HUES48 (cell line): Measurements from ENCODE around the gene TMEM184B.

Experiments used
- H3K27ac ChIP-seq: one replicate; pipeline ENCODE4 v1.7.0; 2013; ENCODE audit warnings: low read depth, low read length, inconsistent platforms
- H3K27me3 ChIP-seq: 2 replicates; pipeline ENCODE4 v1.6.1; 2013; ENCODE audit warnings: mild to moderate bottlenecking, low read length; ENCODE audit not compliant: control insufficient read depth, insufficient read depth
- H3K36me3 ChIP-seq: 2 replicates; pipeline ENCODE4 v1.6.1; 2013; ENCODE audit warnings: low read length; ENCODE audit not compliant: control insufficient read depth, insufficient read depth
- H3K4me1 ChIP-seq: 2 replicates; pipeline ENCODE4 v1.6.1; 2013; ENCODE audit warnings: mild to moderate bottlenecking, low read length; ENCODE audit not compliant: control insufficient read depth, insufficient read depth
- H3K4me3 ChIP-seq: 2 replicates; pipeline ENCODE4 v1.5.1; 2013; ENCODE audit warnings: mild to moderate bottlenecking, low read depth, low read length
- H3K9ac ChIP-seq: 2 replicates; pipeline ENCODE4 v1.6.1; 2013; ENCODE audit warnings: mild to moderate bottlenecking, low read depth, low read length, moderate library complexity
- H3K9me3 ChIP-seq: 2 replicates; pipeline ENCODE4 v1.6.1; 2013; ENCODE audit warnings: low read length; ENCODE audit not compliant: control insufficient read depth, insufficient read depth

The TMEM184B gene

DNA sequence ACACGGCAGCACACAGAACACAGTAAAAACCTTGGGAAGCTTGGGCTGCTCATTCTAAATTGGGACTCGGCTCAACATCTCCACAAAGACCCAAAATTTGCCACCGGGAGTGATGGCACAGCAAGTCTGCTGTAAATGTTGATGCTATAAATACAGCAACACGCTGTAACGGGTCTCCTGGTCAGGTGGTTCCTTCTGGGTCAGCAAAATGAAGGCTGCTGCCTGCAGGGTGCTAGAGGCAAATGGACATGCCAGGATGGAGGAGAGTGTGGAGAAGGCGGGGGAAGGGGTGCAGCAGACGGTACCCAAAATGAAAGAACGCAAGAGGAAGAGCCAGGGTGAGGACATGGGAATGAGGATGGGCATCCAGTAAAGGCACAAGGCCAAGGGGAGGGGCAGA lies 40.6 kb downstream of the TMEM184B start:
- Histone ChIP-seq H3K9ac (no peak overlapping the region), H3K4me1 (no peaks in the 10 kb centered on the region), H3K36me3 (peaks cover 86% of the 10 kb centered on the region), H3K27me3 (no peaks in the 10 kb centered on the region), H3K27ac (no peak overlapping the region), H3K9me3 (no peaks in the 10 kb centered on the region), H3K4me3 (no peak overlapping the region)

DNA sequence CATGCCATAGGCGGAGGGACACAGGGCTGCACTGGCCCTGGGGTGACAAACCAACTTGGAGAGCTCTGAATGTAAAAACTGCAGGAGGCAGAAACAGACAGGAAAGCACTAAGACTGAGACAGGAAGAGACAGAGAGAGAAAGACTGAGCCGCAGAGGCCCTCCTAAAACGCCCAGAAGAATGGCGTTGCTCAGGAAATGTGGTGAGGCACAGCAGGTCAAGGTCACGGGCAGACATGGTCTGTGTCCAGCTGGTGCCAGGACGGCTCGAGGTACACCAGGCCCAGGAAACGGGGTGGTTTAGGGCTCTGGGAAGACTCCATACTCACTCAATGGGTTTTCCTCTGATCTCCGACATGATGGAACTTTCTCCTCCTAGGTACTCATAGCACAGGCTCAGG lies 41.9 kb downstream of the TMEM184B start:
- no peaks in the 10 kb centered on the region for H3K9me3 ChIP-seq
- H3K4me3 ChIP-seq, result no peak overlapping the region
- peaks cover 85% of the 10 kb centered on the region for H3K36me3 ChIP-seq
- no peaks in the 10 kb centered on the region for H3K27me3 ChIP-seq
- H3K27ac ChIP-seq, result no peak overlapping the region
- no peak overlapping the region for H3K9ac ChIP-seq
- no peaks in the 10 kb centered on the region for H3K4me1 ChIP-seq

DNA sequence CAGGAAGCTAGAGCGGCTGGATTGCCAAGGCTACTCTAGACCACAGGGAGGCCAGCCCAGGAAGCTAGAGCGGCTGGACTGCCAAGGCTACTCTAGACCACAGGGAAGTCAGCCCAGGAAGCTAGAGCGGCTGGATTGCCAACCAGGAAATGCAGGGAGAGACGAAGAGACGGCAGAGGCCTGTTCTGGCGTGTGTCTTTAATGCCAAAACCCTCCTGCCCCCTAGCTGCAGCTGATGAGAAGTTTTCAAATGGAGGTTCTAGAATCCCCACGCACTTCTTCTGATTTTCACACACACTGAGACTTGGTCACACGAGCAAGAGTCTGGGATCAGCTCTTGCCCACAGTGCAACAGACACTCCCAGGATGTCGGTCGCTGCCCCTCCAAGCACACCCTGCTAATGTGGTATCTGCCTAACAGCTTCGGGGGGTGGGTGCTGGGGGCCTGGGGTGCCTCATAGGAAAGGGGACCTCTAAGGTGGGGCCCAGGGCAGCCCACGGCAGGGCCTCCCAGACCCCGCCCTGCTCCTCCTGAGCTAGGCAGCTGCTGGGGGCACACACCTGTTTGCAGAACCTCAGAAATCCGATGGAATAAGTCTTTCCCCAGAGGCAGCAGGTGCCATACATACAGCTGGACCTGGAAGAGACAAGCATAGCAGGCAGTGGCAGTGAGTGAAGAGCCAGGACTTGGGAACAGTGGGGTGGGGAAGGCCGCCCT lies 42.5 kb downstream of the TMEM184B start:
- H3K4me3 ChIP-seq, result no peak overlapping the region
- no peaks in the 10 kb centered on the region for H3K27me3 ChIP-seq
- H3K9me3 ChIP-seq, result no peaks in the 10 kb centered on the region
- peaks cover 86% of the 10 kb centered on the region for H3K36me3 ChIP-seq
- no peak overlapping the region for H3K9ac ChIP-seq
- no peaks in the 10 kb centered on the region for H3K4me1 ChIP-seq
- H3K27ac ChIP-seq, result no peak overlapping the region

DNA sequence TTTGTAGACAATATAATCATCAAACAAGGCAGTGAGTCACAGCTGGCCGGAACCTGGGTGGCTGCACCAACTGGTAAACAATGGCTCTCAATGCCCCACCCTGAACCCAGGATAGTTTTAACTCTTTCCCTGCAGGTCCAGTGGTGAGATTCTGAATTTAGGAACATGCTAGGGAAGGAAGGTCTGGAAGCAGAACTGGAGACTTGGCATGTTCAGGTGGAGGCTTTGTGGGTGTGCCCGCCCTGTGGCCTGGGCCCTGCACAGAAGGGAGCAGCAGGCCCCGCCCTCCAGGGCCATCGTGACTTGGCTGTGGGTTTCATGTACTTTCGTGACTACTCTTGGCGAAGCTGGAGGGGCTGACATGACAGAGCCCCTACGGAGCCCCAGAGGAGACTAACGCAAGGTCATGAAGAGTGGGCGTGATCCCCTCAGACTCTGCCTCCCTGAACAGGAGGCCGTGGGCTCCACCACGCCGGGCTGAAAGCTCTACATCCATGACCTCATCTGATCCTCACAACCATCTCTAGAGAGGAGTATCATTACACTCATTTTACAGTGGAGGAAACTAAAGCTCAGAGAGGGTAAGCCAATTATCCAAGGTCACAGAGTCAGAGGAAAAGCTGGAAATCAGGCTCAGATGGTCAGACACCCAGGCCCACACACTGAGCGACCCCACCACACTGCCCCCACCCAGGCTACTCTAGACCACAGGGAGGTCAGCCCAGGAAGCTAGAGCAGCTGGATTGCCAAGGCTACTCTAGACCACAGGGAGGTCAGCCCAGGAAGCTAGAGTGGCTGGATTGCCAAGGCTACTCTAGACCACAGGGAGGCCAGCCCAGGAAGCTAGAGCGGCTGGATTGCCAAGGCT lies 43.7 kb downstream of the TMEM184B start:
- Histone ChIP-seq H3K36me3 (peaks cover 84% of the 10 kb centered on the region), H3K4me1 (no peaks in the 10 kb centered on the region), H3K4me3 (no peak overlapping the region), H3K27ac (no peak overlapping the region), H3K9me3 (no peaks in the 10 kb centered on the region), H3K27me3 (no peaks in the 10 kb centered on the region), H3K9ac (no peak overlapping the region)

DNA sequence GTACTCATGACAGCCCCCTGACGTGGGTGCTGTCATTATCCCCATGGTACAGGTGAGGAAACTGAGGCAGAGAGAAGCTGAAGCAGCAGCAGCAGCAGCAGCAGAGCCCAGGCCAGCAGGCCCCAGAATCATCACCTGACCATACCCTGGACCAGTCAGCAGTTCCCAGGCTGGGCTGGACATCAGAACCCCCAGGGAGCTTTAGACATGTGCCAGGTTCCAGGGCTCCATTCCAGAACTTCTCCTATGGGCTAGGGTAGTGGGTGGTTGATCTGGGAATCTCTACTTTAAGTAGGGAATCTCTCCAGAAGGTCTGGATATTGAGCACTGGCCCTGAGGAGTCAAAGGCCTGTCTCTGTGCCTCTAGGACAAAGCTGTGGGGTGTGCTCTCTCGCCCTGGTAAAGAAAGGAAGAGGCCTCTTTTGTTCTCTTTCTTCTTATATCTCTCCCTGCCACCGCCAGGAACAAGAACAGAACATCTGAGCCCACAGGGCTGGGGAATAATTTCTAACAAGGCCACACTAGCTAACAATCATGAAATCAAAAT lies 44.4 kb downstream of the TMEM184B start:
- Histone ChIP-seq H3K4me3 (no peak overlapping the region), H3K27ac (no peak overlapping the region), H3K9ac (no peak overlapping the region), H3K27me3 (no peaks in the 10 kb centered on the region), H3K9me3 (no peaks in the 10 kb centered on the region), H3K4me1 (no peaks in the 10 kb centered on the region), H3K36me3 (peaks cover 79% of the 10 kb centered on the region)

DNA sequence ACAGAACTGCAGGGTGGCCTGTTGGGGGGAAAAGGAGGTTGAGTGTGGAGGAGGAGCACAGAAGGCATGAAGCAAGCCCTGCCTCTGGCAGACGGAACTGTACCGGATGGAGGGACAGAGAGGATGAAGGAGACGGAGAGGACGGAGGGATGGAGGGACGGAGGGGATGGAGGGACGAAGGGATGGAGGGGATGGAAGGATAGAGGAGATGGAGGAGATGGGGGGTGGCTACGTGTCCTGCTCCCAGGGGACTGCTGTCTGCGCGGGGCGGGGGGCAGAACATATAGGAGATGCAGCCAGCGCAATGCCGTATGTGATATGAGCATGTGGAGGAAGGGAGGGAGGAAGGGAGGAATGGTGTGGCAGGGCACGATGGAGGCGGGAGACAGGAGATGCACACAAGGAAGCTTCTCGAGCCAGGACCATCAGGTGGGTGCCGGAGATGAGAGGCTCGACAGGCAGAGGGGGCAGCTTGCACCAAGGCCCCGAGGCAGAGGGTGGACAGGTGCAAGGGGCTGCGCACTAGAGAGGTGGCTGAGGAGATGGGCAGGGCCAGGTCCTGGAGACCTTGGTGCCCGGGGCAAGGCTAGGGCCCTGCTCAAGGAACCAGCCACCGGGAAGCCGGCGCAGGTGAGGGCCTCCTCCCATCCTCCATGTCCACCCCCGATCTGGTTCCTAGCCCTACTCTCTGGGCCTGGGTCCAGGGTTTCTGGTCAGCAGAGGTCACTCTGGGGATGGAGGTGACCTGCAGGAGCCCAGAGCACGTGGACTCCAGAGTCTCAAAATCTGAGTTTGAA lies 45.8 kb downstream of the TMEM184B start:
- Histone ChIP-seq H3K27ac (no peak overlapping the region), H3K4me1 (no peaks in the 10 kb centered on the region), H3K36me3 (peaks cover 73% of the 10 kb centered on the region), H3K27me3 (no peaks in the 10 kb centered on the region), H3K4me3 (no peak overlapping the region), H3K9me3 (no peaks in the 10 kb centered on the region), H3K9ac (no peak overlapping the region)

DNA sequence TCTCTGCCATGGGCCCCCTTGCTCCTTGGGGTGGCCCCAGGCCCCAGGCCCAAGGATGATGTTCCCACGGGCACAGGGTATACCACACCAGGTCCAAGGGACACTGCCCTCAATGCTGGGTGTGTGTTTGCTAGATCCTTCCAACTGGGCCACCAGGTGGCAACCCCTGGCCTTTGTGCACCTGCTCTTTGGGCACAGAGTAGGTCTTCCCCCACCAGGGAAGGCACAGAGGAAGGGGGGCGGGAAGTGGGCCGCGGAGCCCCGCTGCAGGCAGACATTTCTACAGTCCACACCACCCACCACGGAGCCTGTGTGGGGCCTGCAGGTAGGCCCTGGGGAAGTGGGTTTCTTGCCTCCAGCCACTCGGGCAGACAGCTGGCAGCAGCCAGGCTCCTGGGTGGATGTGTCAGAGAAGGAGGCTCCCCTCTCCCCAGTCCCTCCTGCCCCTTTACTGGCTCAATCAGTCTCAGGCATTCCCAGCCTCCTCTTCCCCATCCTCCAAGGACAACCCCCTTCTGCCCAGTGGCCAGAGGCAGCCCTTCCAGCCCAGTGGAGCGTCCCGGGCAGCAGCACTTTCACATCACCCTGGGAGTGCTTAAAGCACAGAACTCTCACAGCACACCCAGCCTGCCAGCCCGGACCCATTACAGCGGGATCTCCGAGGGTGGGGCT lies 49.4 kb downstream of the TMEM184B start:
- H3K9ac ChIP-seq, result no peak overlapping the region
- H3K27ac ChIP-seq, result no peak overlapping the region
- no peaks in the 10 kb centered on the region for H3K9me3 ChIP-seq
- H3K4me1 ChIP-seq, result peaks cover 12% of the 10 kb centered on the region
- H3K4me3 ChIP-seq, result no peak overlapping the region
- peaks cover 51% of the 10 kb centered on the region for H3K36me3 ChIP-seq
- no peaks in the 10 kb centered on the region for H3K27me3 ChIP-seq

DNA sequence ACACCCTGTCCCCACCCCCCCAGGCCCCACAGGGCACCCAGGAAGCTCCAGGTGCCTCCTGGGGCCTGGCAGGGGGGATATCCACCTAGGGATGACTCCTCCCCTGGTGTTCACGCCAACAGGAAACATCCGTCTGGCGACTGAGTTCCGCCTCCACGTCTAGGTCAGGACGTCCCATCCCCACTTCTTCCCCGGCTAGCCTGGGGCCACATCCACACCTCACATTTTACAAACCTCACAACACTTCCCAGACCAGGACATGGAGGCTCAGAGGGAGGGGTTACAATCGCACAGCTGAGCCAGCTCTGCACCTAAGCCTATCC lies 50.1 kb downstream of the TMEM184B start:
- Histone ChIP-seq H3K4me3 (no peak overlapping the region), H3K27ac (no peak overlapping the region), H3K36me3 (peaks cover 45% of the 10 kb centered on the region), H3K4me1 (peaks cover 19% of the 10 kb centered on the region), H3K9me3 (no peaks in the 10 kb centered on the region), H3K27me3 (no peaks in the 10 kb centered on the region), H3K9ac (no peak overlapping the region)

DNA sequence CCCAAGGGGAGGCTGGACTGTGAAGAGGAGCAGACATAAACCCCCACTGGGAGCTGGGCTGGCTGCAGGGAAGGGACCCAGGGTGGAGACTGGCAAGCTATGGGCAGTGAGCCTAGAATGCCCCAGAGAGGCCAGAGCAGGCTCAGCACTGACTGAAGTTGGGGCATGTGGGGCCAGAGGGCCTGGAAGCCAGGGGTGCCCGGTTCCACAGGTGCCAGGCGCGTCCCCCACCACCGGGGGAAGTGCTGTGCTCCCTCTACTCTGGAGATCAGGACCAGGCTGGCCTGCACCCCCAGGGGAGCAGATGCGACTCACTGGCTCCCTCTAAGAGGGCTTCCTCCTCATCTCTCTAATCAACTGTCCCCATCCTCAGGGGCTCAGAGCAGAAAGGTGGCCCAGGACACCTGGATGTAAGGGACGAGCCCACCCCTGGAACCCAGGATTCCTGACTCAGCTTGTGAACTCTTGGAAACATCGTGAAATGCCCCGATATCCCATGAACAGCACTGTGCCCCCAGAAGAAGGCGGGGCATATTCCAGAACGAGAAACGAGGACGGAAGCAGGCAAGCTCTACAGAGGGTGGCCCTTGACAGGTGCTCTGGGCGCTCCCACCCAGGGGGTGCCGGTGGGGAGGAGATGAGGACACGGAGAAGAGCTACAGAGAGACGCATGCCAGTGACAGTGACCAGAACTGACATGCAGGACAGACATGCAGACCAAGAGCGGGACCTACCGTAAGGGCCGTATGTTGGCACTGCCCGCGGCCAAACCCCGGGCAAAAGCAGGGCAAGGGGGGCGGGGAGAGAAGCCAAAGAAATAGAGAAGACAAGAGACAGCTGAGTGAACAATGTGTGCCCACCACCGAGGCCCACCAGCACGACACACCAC lies 50.7 kb downstream of the TMEM184B start:
- H3K4me1 ChIP-seq, result peaks cover 19% of the 10 kb centered on the region
- no peak overlapping the region for H3K4me3 ChIP-seq
- H3K9me3 ChIP-seq, result no peaks in the 10 kb centered on the region
- peaks cover 39% of the 10 kb centered on the region for H3K36me3 ChIP-seq
- H3K27ac ChIP-seq, result no peak overlapping the region
- no peaks in the 10 kb centered on the region for H3K27me3 ChIP-seq
- no peak overlapping the region for H3K9ac ChIP-seq

DNA sequence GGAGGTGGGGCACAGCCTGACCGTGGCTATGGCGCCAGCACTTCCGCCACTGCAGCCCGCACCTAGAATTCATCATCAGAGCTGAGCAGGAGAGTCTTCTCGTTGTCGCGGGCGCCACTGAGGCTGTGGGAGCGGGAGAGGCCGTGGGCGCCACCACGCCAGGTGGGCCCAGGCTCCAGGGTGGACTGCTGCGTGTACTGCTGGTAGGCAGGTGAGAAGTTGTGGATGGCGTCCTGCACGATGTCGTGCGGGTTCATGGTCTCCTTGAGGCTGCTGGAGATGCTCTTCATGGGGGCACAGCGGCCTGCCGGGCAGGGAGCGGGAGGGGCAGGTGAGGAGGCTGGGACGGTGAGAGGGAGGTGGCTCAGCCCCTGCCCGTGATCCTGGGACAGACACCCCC lies 51.4 kb downstream of the TMEM184B start:
- Histone ChIP-seq H3K9me3 (no peaks in the 10 kb centered on the region), H3K4me1 (peaks cover 19% of the 10 kb centered on the region), H3K9ac (no peak overlapping the region), H3K4me3 (no peak overlapping the region), H3K27ac (no peak overlapping the region), H3K27me3 (no peaks in the 10 kb centered on the region), H3K36me3 (peaks cover 32% of the 10 kb centered on the region)
